IMR-90 (cell line): ENCODE results near the gene FMO1. TPM values are rescaled to one million over a fixed set of nuclear protein-coding genes. Genes with fewer than 3 reads are reported as not detected.

Source experiments
- ATAC-seq: fragments of 200-7000 bp; cut with Tn5 transposase; 2 replicates; pipeline ENCODE4 v1.9.1; 2020; ENCODE audit warnings: low read depth, mild to moderate bottlenecking, moderate library complexity
- BruUV-seq: library from RNA; stranded (reverse); fragments of 400-500 nt; replicated peaks from 2 replicates; lab custom pipeline; 2021; lab: Mats Ljungman, UMichigan
- CTCF ChIA-PET: fragments of 300-600 bp; formaldehyde crosslinking; extraction: SDS; loops from one replicate; lab custom pipeline; 2021; ENCODE audit warnings: antibody characterized with exemption; lab: Yijun Ruan, JAX
- POLR2A ChIA-PET: fragments of 300-600 bp; sonication (Branson Sonifier 250); formaldehyde crosslinking; loops from one replicate; lab custom pipeline; 2022; ENCODE audit warnings: antibody characterized with exemption; ENCODE audit not compliant: unreplicated experiment; lab: Charles Lee
- DNase-seq: peaks from one replicate; pipeline ENCODE4 v3.0.0; 2013
- H2AFZ ChIP-seq: replicated peaks from 2 replicates; pipeline ENCODE3; 2013; ENCODE audit warnings: low read length, mild to moderate bottlenecking; ENCODE audit not compliant: poor library complexity
- H2AK5ac ChIP-seq: 2 replicates; pipeline ENCODE4 v1.6.1; 2013; ENCODE audit warnings: low read depth, low read length, inconsistent platforms
- H2AK9ac ChIP-seq: replicated peaks from 2 replicates; pipeline ENCODE3; 2013; ENCODE audit warnings: mild to moderate bottlenecking, low read depth, low read length, moderate library complexity; ENCODE audit not compliant: poor library complexity
- H2BK120ac ChIP-seq: 2 replicates; pipeline ENCODE4 v1.6.1; 2013; ENCODE audit warnings: low read depth, low read length, inconsistent platforms
- H2BK15ac ChIP-seq: 3 replicates; pipeline ENCODE4 v1.6.1; 2013; ENCODE audit warnings: low read depth, low read length, inconsistent platforms
- H2BK20ac ChIP-seq: 2 replicates; pipeline ENCODE4 v1.6.1; 2013; ENCODE audit warnings: low read depth, mild to moderate bottlenecking, inconsistent platforms, low read length, moderate library complexity
- H2BK5ac ChIP-seq: 2 replicates; pipeline ENCODE4 v1.6.1; 2013; ENCODE audit warnings: mild to moderate bottlenecking, low read depth, low read length, inconsistent platforms; ENCODE audit not compliant: poor library complexity, severe bottlenecking
- H3K14ac ChIP-seq: replicated peaks from 2 replicates; pipeline ENCODE4 v1.6.1; 2013; ENCODE audit warnings: low read depth, low read length, inconsistent platforms
- H3K18ac ChIP-seq: 2 replicates; pipeline ENCODE4 v1.6.1; 2013; ENCODE audit warnings: low read depth, low read length, control low read depth
- H3K23ac ChIP-seq: 2 replicates; pipeline ENCODE4 v1.6.1; 2013; ENCODE audit warnings: low read depth, low read length, inconsistent platforms
- H3K27ac ChIP-seq: 2 replicates; pipeline ENCODE4 v1.5.1; 2013; ENCODE audit warnings: mild to moderate bottlenecking, control low read depth, low read length; ENCODE audit not compliant: insufficient read depth
- H3K27me3 ChIP-seq: 2 replicates; pipeline ENCODE4 v1.6.1; 2013; ENCODE audit warnings: low read length; ENCODE audit not compliant: control insufficient read depth, insufficient read depth
- H3K36me3 ChIP-seq: 2 replicates; pipeline ENCODE4 v1.6.1; 2013; ENCODE audit warnings: low read length, mixed read lengths; ENCODE audit not compliant: control insufficient read depth, insufficient read depth
- H3K4ac ChIP-seq: 2 replicates; pipeline ENCODE4 v1.6.1; 2013; ENCODE audit warnings: low read depth, low read length, inconsistent platforms
- H3K4me1 ChIP-seq: 2 replicates; pipeline ENCODE4 v1.6.1; 2013; ENCODE audit warnings: low read length, mixed read lengths; ENCODE audit not compliant: control insufficient read depth, insufficient read depth
- H3K4me2 ChIP-seq: 2 replicates; pipeline ENCODE4 v1.6.1; 2013; ENCODE audit warnings: low read depth, mild to moderate bottlenecking, control low read depth, low read length, moderate library complexity
- H3K4me3 ChIP-seq: 2 replicates; pipeline ENCODE4 v1.5.1; 2013; ENCODE audit warnings: low read depth, mild to moderate bottlenecking, control low read depth, low read length, moderate library complexity; ENCODE audit not compliant: insufficient read depth
- H3K56ac ChIP-seq: 2 replicates; pipeline ENCODE4 v1.6.1; 2013; ENCODE audit warnings: low read length, inconsistent platforms; ENCODE audit not compliant: insufficient read depth; ENCODE audit errors: extremely low read depth
- H3K79me1 ChIP-seq, 2 experiments: 2 replicates each; pipeline ENCODE4 v1.6.1; 2013; ENCODE audit warnings: low read length in 2 of 2, inconsistent platforms in 1 of 2, low read depth in 1 of 2
- H3K9ac ChIP-seq: 2 replicates; pipeline ENCODE4 v1.6.1; 2013; ENCODE audit warnings: low read depth, low read length, control low read depth
- H3K9me1 ChIP-seq: 2 replicates; pipeline ENCODE4 v1.6.1; 2013; ENCODE audit warnings: low read length, inconsistent platforms; ENCODE audit not compliant: insufficient read depth
- H3K9me3 ChIP-seq: 2 replicates; pipeline ENCODE4 v1.6.1; 2013; ENCODE audit warnings: low read length; ENCODE audit not compliant: control insufficient read depth, insufficient read depth
- H4K20me1 ChIP-seq: 2 replicates; pipeline ENCODE4 v1.6.1; 2013; ENCODE audit warnings: low read length, inconsistent platforms; ENCODE audit not compliant: insufficient read depth
- H4K5ac ChIP-seq: 2 replicates; pipeline ENCODE4 v1.6.1; 2013; ENCODE audit warnings: mild to moderate bottlenecking, low read depth, low read length, control low read depth
- H4K8ac ChIP-seq, 2 experiments: 2 replicates each; pipeline ENCODE4 v1.6.1; 2013; ENCODE audit warnings: low read depth in 2 of 2, low read length in 2 of 2, control low read depth in 1 of 2, inconsistent platforms in 1 of 2
- H4K91ac ChIP-seq: 2 replicates; pipeline ENCODE4 v1.6.1; 2013; ENCODE audit warnings: low read depth, low read length, inconsistent platforms; ENCODE audit not compliant: insufficient read depth
- BHLHE40 ChIP-seq: fragments of 150-350 bp; IDR thresholded peaks from 2 replicates; pipeline ENCODE4 v1.6.1; 2016; ENCODE audit warnings: mild to moderate bottlenecking, low read depth, low read length
- CEBPB ChIP-seq: IDR thresholded peaks from 2 replicates; pipeline ENCODE4 v1.6.1; 2012; ENCODE audit warnings: low read depth, low read length, improper control_type of control experiment
- CHD1 ChIP-seq: IDR thresholded peaks from 2 replicates; pipeline ENCODE4 v1.6.1; 2012; ENCODE audit warnings: low read depth, low read length, improper control_type of control experiment
- MAFK ChIP-seq: IDR thresholded peaks from 2 replicates; pipeline ENCODE4 v1.6.1; 2012; ENCODE audit warnings: low read depth, low read length, improper control_type of control experiment
- MAZ ChIP-seq: IDR thresholded peaks from 2 replicates; pipeline ENCODE4 v1.6.1; 2012; ENCODE audit warnings: low read depth, mild to moderate bottlenecking, low read length, improper control_type of control experiment, moderate library complexity, borderline replicate concordance
- NFE2L2 ChIP-seq: fragments of 150-350 bp; IDR thresholded peaks from 2 replicates; pipeline ENCODE4 v1.6.1; 2016; ENCODE audit warnings: low read depth, mild to moderate bottlenecking, low read length
- RCOR1 ChIP-seq: IDR thresholded peaks from 2 replicates; pipeline ENCODE4 v1.6.1; 2012; ENCODE audit warnings: mild to moderate bottlenecking, low read length, improper control_type of control experiment; ENCODE audit not compliant: insufficient replicate concordance
- RFX5 ChIP-seq: IDR thresholded peaks from 2 replicates; pipeline ENCODE4 v1.8.0; 2012; ENCODE audit warnings: low read depth, mild to moderate bottlenecking, low read length, moderate library complexity
- WGBS, 2 experiments: methylation state at CpG; one replicate each; pipeline versions ENCODE4 v1.1.5 to v1.1.7; 2013; ENCODE audit warnings: missing lambda C conversion rate in 2 of 2; ENCODE audit not compliant: insufficient read length in 1 of 2; ENCODE audit errors: extremely low coverage in 2 of 2; 5-methylcytosine and 5-hydroxymethylcytosine counted together
- dilution Hi-C: fragments of 300-500 bp; cut with HindIII; formaldehyde crosslinking; loops from one replicate; pipeline ENCODE4 v1.14.3; 2018; ENCODE audit warnings: low sequenced_read_pairs; ENCODE audit not compliant: unreplicated experiment
- in situ Hi-C: fragments of 300-500 bp; cut with MboI; formaldehyde crosslinking; loops from 3 replicates; pipeline ENCODE4 v1.14.3; 2019; ENCODE audit warnings: low sequenced_read_pairs, inconsistent platforms, mixed read lengths
- intact Hi-C: fragments of 100-400 bp; cut with micrococcal nuclease; formaldehyde crosslinking; loops from 2 replicates; pipeline ENCODE4 v1.10.0; 2022
- polyA plus RNA-seq, 3 experiments: library from polyadenylated mRNA; depleted of rRNA; stranded (reverse); fragments of >200 nt; gene quantifications; 2 replicates each; pipeline ENCODE4 v1.2.3, GENCODE V29; 2012; ENCODE audit warnings: low replicate concordance in 1 of 3
- total RNA-seq: library from RNA; depleted of rRNA; stranded (reverse); fragments of >200 nt; gene quantifications from 2 replicates; pipeline ENCODE4 v1.2.3, GENCODE V29; 2012

The FMO1 gene
- total and polyA plus RNA-seq, 2 of the 4 experiments (the other 2 are of a cell fraction), result not detected

- TF ChIP-seq NFE2L2, result no peak
Measured at GRCh38 chr1:171219346-171220080, 28.8 kb upstream of the FMO1 start (continued).

GRCh38 chr1:171220081-171220420 lies 28.2 kb upstream of the FMO1 start:
- peak overlapping the region; percentile 99; the same call in 1 of the 2 replicates for H3K4ac ChIP-seq
- no peaks in the 10 kb centered on the region; the same call in 1 of the 2 replicates for H3K9me3 ChIP-seq
- no peak overlapping the region for H2AFZ ChIP-seq
- BruUV-seq, result no TSS peak
- peak overlapping the region; percentile 98 for H2BK20ac ChIP-seq
- H2AK9ac ChIP-seq, result no peak overlapping the region
- peak overlapping the region; percentile 99 for H2BK120ac ChIP-seq
- peak overlapping the region; percentile 97; the same call in 1 of the 2 replicates for H3K27ac ChIP-seq
- H3K14ac ChIP-seq, result peak overlapping the region; percentile 98; the same call in 1 of the 2 replicates
- TF ChIP-seq BHLHE40, result 0 out of 2 replicates have a peak, but pooled peaks have one; percentile 6
- TF ChIP-seq RFX5, result no peak
- TF ChIP-seq CHD1, result no peak
- peak; percentile 31; the same call in 1 of the 2 replicates for TF ChIP-seq MAZ
- no peak for TF ChIP-seq CEBPB
- TF ChIP-seq RCOR1, result no peak
- TF ChIP-seq MAFK, result peak; percentile 38; the same call in 1 of the 2 replicates
- intact Hi-C loops, result loop anchor here (1.0 to 10.0 kb wide), 4 partner anchors 79 to 1295 kb away; partner anchors contain the start of genes GORAB and PRRX1
- peak overlapping the region; percentile 99 for H3K56ac ChIP-seq
- H3K4me3 ChIP-seq, result no peak overlapping the region
- DNase-seq, result peak; percentile 89
- CTCF ChIA-PET, result interaction anchor here (0.6 to 1.0 kb wide), 2 partner anchors 14 to 139 kb away, joined by 3 read pairs; no protein-coding TSS in a partner anchor
- dilution Hi-C loops, result no loop called here
- no peak overlapping the region; the same call in 1 of the 3 replicates for H2BK15ac ChIP-seq
- H3K79me1 ChIP-seq, result no peaks in the 10 kb centered on the region
- H3K9ac ChIP-seq, result peak overlapping the region; percentile 81
- no peak overlapping the region for H2AK5ac ChIP-seq
- WGBS, 2 experiments, result no CpG with 5 or more reads among the region's 2 CpGs
- POLR2A ChIA-PET, result no interaction called here
- peaks cover 5% of the 10 kb centered on the region; the same call in 1 of the 2 replicates for H3K9me1 ChIP-seq
- H3K23ac ChIP-seq, result peak overlapping the region; percentile 98; the same call in 1 of the 2 replicates
- H3K36me3 ChIP-seq, result no peaks in the 10 kb centered on the region
- H4K91ac ChIP-seq, result peak overlapping the region; percentile 99; the same call in 1 of the 2 replicates
- H4K5ac ChIP-seq, result peak overlapping the region; percentile 56; the same call in 1 of the 2 replicates
- no peaks in the 10 kb centered on the region for H3K27me3 ChIP-seq
- in situ Hi-C loops, result no loop called here
- H3K4me1 ChIP-seq, result peaks cover 18% of the 10 kb centered on the region
- H2BK5ac ChIP-seq, result peak overlapping the region; percentile 100
- H3K4me2 ChIP-seq, result peak overlapping the region; percentile 55; the same call in 1 of the 2 replicates
- H3K18ac ChIP-seq, result peak overlapping the region; percentile 98
- no peaks in the 10 kb centered on the region for H4K20me1 ChIP-seq
- peak overlapping the region; percentile 94 to 96; a peak in 2 of 4 replicates for H4K8ac ChIP-seq
- ATAC-seq, result peak; percentile 84
